Natural killer cell (primary cell): Measurements from ENCODE around the gene TM4SF1. TPM values are rescaled to one million over a fixed set of nuclear protein-coding genes. Genes with fewer than 3 reads are reported as not detected.

Experiments used
- ATAC-seq, 3 donors: fragments of 150-1000 bp in 2 of 3; fragments of 200-7000 bp in 1 of 3; cut with Tn5 transposase; 1 replicate in 1 of 3; 2 replicates in 2 of 3; pipeline ENCODE4 v1.10.0; 2021; ENCODE audit warnings: mild to moderate bottlenecking in 2 of 3, moderate library complexity in 2 of 3
- DNase-seq, 2 donors: peaks; one replicate each; pipeline versions ENCODE4 v3.0.0 to v3.0.0-alpha.2; 2013 to 2021; ENCODE audit warnings: mixed read lengths in 1 of 2
- H3K27ac ChIP-seq: one replicate; pipeline ENCODE4 v1.5.1; 2013; ENCODE audit warnings: mild to moderate bottlenecking, low read length
- H3K27me3 ChIP-seq: one replicate; pipeline ENCODE4 v1.6.1; 2013; ENCODE audit warnings: low read length; ENCODE audit not compliant: control insufficient read depth, insufficient read depth
- H3K36me3 ChIP-seq: one replicate; pipeline ENCODE4 v1.6.1; 2013; ENCODE audit warnings: low read length; ENCODE audit not compliant: control insufficient read depth, insufficient read depth
- H3K4me1 ChIP-seq: one replicate; pipeline ENCODE4 v1.6.1; 2013; ENCODE audit warnings: low read length; ENCODE audit not compliant: control insufficient read depth, insufficient read depth
- H3K4me3 ChIP-seq: one replicate; pipeline ENCODE4 v1.5.1; 2013; ENCODE audit warnings: low read length
- H3K9me3 ChIP-seq: one replicate; pipeline ENCODE4 v1.6.1; 2013; ENCODE audit warnings: low read length; ENCODE audit not compliant: control insufficient read depth, insufficient read depth
- H3K27ac Mint-ChIP-seq, 2 donors: one replicate each; pipeline ENCODE4 v1.8.0; 2022; ENCODE audit warnings: mild to moderate bottlenecking in 2 of 2, mixed read lengths in 2 of 2, moderate library complexity in 1 of 2
- H3K27me3 Mint-ChIP-seq, 2 donors: one replicate each; pipeline ENCODE4 v1.8.0; 2022; ENCODE audit warnings: low read depth in 2 of 2, mixed read lengths in 2 of 2
- H3K36me3 Mint-ChIP-seq: one replicate; pipeline ENCODE4 v1.8.0; 2022; ENCODE audit warnings: mixed read lengths
- H3K4me1 Mint-ChIP-seq, 2 donors: one replicate each; pipeline ENCODE4 v1.8.0; 2022; ENCODE audit warnings: mixed read lengths in 2 of 2
- H3K4me3 Mint-ChIP-seq: one replicate; pipeline ENCODE4 v1.8.0; 2022; ENCODE audit warnings: mild to moderate bottlenecking, moderate library complexity, mixed read lengths
- H3K9me3 Mint-ChIP-seq, 2 donors: one replicate each; pipeline ENCODE4 v1.8.0; 2022; ENCODE audit warnings: mixed read lengths in 2 of 2
- CTCF ChIP-seq: fragments of 200-600 bp; IDR thresholded peaks from one replicate; pipeline ENCODE4 v1.8.0; 2022; ENCODE audit warnings: antibody characterized with exemption
- whole genome bisulfite sequencing: methylation state at CpG from one replicate; pipeline ENCODE4 v1.1.7; 2013; ENCODE audit warnings: missing lambda C conversion rate; ENCODE audit not compliant: insufficient coverage; 5-methylcytosine and 5-hydroxymethylcytosine counted together
- intact Hi-C: fragments of 100-400 bp; cut with micrococcal nuclease; formaldehyde crosslinking; loops from one replicate; pipeline ENCODE4 v1.14.2; 2022
- total RNA-seq, 4 donors: library from RNA; stranded (reverse); fragments of 120-200 nt in 1 of 4; gene quantifications; one replicate each; pipeline versions ENCODE4 v1.2.3 to v1.2.4, GENCODE V29; 2013 to 2022

TM4SF1 gene
- total RNA-seq, 3 donors from 2014 or later (not counting 1 experiment from before 2014, with no cell fraction given): not detected

- Mint-ChIP-seq H3K4me1 (no peaks in the 10 kb centered on the region), H3K9me3 (no peaks in the 10 kb centered on the region), H3K4me3 (no peak overlapping the region), H3K36me3 (no peaks in the 10 kb centered on the region), H3K27me3 (peaks cover 19 to 34% of the 10 kb centered on the region in 2 donors), H3K27ac (no peak overlapping the region)
- peaks cover 6% of the 10 kb centered on the region for H3K27me3 ChIP-seq
- H3K4me1 ChIP-seq: no peaks in the 10 kb centered on the region
- WGBS: 89% methylated on average over 3 of the region's 4 CpGs
- no peak overlapping the region for H3K4me3 ChIP-seq
- no peak overlapping the region for H3K27ac ChIP-seq
- H3K9me3 ChIP-seq: no peaks in the 10 kb centered on the region
- no peaks in the 10 kb centered on the region for H3K36me3 ChIP-seq
- ATAC-seq (no peak), DNase-seq (peak in 1 of 2 donors; percentile 10)
- TF ChIP-seq CTCF: no peak
- intact Hi-C loops: no loop called here
These were observed 33.5 kb downstream of the TM4SF1 start for GRCh38 chr3:149343951-149344350.

GRCh38 chr3:149342413-149343380, 34.8 kb downstream of the TM4SF1 start:
- no peak for DNase-seq
- WGBS: 63% methylated on average over 4 of the region's 4 CpGs
- Mint-ChIP-seq H3K27ac (no peak overlapping the region), H3K9me3 (no peaks in the 10 kb centered on the region), H3K36me3 (no peaks in the 10 kb centered on the region), H3K27me3 (peaks cover 18 to 31% of the 10 kb centered on the region in 2 donors), H3K4me3 (no peak overlapping the region), H3K4me1 (no peaks in the 10 kb centered on the region)
- intact Hi-C loops: no loop called here
- Histone ChIP-seq H3K27me3 (peaks cover 6% of the 10 kb centered on the region), H3K36me3 (no peaks in the 10 kb centered on the region), H3K4me1 (no peaks in the 10 kb centered on the region), H3K4me3 (no peak overlapping the region), H3K27ac (no peak overlapping the region), H3K9me3 (no peaks in the 10 kb centered on the region)
- peak in 1 of 3 donors; percentile 27 for ATAC-seq
- TF ChIP-seq CTCF: no peak

- Mint-ChIP-seq H3K27me3 (peaks cover 16 to 24% of the 10 kb centered on the region in 2 donors), H3K36me3 (no peaks in the 10 kb centered on the region), H3K4me1 (no peaks in the 10 kb centered on the region), H3K9me3 (no peaks in the 10 kb centered on the region), H3K27ac (no peak overlapping the region), H3K4me3 (no peak overlapping the region)
- H3K27ac ChIP-seq: no peak overlapping the region
- H3K9me3 ChIP-seq: no peaks in the 10 kb centered on the region
- intact Hi-C loops: no loop called here
- H3K4me1 ChIP-seq: no peaks in the 10 kb centered on the region
- no CpG with 5 or more reads among the region's 1 CpG for WGBS
- H3K27me3 ChIP-seq: peaks cover 6% of the 10 kb centered on the region
- no peak for TF ChIP-seq CTCF
- ATAC-seq (no peak), DNase-seq (no peak)
- H3K4me3 ChIP-seq: no peak overlapping the region
- H3K36me3 ChIP-seq: no peaks in the 10 kb centered on the region
These were observed 37.0 kb downstream of the TM4SF1 start for GRCh38 chr3:149340310-149340933.
